ENCODE data around the gene GULP1.

The GULP1 gene

DNA sequence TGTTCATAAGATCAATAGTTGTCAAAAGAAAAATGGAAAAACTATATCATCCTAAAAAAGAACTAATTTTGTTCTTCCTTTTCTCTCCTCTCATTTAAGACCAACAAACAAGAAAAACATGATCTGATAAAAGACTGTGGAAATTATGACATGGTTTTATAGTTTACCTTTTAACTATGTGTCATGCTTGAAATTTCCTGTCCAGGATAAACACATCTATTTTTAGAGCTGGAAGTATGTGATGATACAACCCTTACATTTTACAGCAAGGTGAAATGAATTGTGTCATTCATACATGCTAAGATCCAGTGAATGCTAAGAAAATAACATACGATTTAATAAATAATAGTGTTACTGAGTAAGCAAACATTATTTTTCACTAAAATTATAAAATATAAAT is 89.9 kb downstream of the GULP1 start:
- no peak for DNase-seq

DNA sequence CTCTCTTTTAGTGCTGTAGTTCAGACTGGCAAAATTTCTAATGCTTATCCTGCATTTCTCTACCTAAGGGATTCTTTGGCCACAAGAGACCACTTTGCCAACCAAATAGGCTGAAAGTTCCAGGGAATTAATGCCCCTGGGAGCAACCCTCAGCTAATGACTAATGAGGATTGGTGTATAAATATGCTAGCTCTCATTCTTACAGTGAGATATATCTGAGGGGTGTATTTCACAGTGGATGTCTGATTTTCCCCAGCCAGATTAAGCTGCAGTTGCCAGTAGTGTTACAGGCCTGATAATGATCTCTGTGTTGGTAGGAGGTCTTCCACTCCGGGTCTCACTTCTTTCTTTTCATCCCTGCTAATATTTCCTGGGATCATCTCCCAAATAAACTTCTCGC is 90.4 kb downstream of the GULP1 start:
- no peak for DNase-seq

DNA sequence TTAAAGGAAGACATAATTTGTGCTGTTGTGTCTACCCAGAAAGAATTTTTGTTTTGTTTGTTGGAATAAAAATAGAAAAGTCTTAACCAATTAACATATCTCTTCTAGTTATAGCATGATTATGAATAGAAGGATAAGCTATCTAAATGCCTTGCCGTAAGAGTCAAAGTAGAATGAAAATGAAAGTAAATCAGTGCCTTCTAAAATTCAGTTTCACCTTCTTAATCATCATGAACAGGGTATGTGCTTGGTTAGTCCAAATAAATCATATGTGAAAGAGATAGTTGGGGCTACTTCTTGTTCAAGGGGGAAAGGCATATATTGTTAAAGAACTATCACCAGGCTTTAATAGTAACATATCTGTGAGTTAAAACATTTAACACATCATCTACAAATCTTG is 91.5 kb downstream of the GULP1 start:
- DNase-seq: no peak

DNA sequence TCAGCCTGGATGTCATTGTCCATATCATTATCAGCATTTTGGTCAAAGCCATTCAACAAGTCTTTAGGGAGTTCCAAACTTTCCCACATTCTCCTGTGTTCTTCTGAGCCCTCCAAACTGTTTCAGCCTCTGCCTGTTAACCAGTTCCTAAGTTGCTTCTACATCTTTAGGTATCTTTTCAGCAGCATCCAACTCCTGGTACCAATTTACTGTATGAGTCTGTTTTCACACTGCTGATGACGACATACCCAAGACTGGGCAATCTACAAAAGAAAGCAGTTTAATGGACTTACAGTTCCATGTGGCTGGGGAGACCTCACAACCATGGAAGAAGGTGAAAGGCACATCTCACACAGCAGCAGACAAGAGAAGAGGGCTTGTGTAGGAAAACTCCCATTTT is 94.2 kb downstream of the GULP1 start:
- DNase-seq: no peak

DNA sequence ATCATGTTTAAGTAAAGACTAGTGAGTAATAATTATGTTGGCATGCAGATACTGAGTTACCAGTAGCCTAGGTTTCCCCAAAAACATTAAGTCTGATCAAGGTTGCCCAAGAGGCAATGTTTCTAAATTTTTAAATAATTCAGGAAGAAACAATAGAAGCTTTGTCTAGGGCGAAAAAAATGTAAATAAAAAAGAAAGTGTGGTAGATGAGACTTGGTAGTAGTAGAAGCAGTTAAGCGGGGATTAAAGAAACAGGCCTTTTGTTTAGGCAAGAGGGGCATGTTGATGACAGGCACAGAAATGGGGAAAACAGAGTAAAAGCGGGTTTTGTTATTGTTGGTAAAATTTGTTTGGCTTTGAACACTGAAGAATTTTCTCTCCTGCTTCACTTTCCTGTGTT is 97.2 kb downstream of the GULP1 start:
- DNase-seq: no peak

DNA sequence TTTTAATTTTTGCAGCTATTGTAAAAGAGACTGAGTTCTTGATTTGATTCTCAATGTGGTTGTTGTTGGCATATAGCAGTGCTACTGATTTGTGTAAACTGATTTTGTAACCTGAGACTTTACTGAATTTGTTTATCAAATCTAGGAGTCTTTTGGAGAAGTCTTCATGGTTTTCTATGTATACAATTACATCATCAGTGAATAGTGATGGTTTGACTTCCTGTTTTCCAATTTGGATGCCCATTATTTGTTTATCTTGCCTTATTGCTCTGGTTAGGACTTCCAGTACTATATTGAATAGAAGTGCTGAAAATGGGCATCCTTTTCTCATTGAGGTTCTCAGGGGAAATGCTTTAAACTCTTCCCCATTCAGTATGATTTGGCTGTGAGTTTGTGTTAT is 99.7 kb downstream of the GULP1 start:
- no peak for DNase-seq

DNA sequence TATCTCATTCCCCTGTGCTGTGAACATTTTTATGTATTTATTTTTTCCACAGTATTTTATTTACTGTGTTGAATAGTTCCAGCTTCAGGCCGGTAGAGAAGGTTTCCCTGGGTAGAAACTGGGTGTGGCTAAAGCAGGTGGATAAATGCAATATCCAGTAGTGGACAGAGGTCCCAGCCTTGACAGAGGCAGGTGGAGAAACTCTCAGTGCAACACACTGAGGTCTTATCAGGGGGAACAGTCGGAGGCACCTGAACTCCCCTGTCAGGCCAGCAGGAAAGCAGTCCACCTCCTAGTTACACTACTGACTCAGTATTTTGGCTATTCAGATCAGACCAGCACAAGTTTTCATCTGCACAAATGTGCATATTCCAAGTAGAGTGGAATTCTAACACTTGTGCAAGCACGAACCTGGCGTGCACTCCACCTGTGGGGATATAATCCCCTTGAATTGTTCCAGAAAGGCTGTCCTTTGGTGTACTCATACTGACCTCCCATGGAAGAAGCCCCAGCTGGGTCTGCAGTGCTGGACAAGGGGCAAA is 103.3 kb downstream of the GULP1 start:
- DNase-seq: no peak

DNA sequence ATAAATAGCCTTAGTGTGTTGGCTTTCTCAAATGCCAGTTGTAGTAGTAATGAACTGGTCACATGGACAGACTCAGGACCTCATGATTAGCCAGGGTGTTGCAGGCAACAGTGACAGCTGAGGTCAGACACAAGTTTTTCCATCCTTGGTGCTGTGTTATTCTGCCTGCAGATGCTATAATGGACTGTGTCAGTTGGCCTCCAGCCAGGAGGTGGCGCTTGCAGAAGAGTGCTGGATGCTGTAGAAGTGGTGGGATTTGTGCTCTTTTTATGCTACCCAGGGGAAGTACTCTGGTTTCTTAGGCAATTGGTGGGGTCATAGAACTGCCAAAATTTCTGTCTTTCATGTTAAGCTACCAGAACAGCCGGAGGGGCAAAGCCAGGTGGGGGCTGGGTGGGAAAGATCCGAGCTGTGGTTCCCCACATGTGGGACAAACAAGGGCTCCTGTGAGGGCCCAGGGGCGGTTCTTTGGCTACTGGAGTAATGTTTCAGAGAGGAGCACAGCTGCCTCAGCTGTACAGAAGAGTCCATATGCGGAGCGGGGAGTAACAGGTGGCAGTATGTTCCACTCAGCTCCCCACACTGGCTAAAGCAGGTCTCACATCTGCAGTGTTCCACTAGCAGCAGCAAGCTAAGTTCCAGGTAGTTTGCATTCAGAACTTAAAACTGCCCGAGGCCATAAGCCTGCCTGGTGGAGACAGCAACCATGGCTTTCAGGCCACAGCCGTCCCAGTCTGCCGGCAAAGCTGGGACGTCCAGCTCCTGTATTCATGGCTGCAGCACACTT is 104.4 kb downstream of the GULP1 start:
- no peak for DNase-seq

DNA sequence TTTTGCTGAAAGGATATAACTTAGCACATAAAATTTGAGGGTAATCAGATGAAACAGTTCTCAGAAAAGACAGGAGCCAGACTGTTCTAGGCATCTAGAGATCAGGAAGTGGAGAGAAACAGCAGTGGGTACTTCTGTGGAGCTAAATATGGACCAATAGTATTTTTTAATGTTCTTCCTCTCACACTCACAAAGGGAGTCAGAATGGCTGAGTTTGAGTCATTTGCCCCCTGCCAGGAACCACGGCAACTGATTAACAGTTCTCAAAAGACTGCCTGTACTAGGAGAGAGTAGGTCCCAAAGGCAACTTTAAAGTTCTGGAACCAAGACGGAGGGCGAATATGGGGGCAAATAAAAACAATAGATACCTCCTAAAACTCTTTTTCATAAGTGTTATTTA is 107.5 kb downstream of the GULP1 start:
- DNase-seq: no peak

DNA sequence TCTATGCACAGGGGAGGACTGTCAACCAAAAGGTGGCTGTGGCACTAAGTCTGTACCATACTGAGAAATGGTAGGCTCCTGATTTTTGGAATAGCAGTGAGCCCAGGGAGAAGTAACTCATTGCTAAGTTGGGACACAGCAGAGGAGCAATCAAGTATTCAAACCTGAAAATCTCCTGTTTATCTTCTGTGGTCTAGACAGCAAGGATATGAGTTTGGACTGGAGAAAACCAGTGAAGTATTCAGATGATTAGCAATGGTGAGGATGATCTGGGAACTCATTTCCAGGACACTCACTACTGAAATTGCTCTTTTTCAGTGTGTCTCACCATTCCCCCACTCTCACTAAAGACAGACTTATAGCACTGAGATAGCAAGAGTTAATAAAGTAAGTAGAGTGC is 112.0 kb downstream of the GULP1 start:
- no peak for DNase-seq

DNA sequence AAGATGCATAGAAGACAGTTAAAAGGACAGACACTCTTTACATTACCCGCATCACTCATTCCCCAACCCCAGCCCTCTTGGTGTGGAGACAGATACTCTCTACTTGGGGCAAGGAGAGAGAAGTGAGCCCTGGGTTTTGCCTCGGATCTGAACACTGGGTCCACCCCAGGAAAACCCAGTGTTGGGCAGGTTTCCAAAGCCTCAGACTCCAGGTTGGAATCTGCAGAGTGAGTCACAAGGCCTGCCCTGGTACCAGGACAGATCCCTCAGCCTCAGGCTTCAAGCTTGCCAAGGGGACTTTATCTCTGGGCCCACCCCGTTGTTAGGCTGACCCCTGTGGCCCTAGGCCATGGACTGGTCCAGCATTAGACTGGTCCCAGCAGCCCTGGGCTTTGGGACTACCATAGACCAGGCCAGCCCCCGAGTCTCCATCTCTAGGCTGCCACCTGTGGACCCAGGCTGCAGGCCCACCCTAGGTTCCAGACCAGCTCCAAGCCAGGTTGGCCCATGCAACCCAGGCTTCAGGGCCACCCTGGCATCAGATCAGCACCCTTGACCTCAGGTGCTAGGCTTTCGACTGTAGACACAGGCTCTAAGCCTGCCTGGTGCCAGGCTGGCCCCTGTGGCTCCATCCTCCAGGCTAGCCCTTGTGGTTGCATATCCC is 112.8 kb downstream of the GULP1 start:
- no peak for DNase-seq

DNA sequence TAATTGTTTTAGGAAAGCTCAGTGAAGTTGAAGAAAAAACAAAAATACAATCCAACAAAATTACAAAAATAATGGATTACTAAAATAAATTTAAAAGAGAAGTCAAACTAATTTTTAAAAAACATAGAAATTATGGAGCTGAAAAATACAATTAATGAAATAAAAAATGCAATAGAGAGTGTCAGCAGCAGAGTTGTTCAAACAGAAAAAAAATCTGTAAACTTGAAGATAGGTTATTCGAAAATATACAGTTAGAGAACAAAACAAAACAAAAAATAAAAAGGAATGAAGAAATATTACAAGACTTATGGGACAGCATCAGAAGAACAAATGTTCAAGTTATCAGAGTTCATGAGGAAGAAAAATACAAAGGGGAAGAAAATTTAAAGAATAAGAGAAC is 114.7 kb downstream of the GULP1 start:
- no peak for DNase-seq

DNA sequence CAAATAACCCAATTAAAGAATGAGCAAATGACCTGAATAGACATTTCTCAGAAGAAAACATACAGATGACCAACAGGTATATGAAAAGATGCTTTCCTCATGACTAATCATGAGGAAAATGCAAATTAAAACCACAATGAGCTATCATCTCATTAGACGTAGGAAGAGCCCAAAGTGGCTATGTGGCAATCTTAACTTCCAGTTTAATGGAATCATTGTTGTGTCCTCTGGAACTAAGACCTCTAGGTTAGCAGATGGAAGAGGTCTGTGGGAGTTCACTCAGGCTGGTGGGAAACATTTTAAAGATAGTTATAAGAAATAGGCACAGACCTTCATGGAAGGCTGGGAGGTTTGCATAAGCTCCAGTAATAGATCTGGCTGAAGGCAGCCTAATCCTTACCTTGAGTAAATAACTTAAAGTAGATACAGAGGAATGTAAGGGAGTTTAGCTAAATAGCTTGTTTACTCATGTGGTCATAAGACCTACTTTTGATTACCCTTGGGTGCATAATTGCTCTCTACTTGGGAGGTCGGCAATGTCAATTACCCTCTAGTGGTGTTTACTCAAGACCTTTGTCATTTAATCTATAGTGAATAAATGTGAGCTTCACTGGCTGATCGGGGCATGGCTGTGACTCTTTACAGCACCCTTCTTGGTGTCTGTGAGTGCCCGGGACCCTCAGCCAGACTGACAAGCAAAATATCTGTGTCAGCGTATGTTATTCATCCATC is 119.0 kb downstream of the GULP1 start:
- no peak for DNase-seq

DNA sequence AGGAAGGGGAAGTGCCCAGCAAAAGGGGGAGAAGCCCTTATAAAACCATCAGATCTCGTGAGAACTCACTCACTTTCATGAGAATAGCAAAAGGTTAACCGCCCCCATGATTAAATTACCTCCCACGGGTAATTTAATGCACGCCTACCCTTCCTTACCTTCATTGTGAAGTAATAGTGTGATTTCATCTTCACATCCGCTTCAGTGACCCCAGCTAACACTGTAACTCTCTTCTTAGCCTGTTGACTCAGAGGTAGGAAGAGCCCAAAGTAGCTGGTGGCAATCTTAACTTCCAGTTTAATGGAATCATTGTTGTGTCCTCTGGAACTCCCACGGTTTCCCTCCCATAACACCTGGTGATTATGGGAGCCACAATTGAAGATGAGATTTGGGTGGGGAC is 120.5 kb downstream of the GULP1 start:
- DNase-seq: no peak

DNA sequence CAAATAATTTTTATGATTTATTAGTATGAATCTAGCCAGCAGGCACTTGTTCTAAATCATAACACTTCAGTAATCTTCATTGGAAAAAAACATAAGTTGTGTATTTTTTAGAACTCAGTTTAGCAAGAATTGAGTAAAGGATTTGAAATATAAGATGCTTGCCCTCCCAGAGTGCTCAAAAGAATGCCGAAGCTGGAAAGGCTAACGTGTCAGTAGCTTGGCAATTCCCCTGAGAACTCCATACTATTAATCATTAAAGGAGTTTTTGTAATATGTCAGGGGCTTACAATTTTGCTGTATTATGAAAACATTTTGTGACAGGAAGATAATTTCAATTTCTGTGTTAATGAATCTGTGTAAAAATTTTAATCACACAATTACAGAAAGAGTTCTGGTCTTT is 122.7 kb downstream of the GULP1 start:
- no peak for DNase-seq

DNA sequence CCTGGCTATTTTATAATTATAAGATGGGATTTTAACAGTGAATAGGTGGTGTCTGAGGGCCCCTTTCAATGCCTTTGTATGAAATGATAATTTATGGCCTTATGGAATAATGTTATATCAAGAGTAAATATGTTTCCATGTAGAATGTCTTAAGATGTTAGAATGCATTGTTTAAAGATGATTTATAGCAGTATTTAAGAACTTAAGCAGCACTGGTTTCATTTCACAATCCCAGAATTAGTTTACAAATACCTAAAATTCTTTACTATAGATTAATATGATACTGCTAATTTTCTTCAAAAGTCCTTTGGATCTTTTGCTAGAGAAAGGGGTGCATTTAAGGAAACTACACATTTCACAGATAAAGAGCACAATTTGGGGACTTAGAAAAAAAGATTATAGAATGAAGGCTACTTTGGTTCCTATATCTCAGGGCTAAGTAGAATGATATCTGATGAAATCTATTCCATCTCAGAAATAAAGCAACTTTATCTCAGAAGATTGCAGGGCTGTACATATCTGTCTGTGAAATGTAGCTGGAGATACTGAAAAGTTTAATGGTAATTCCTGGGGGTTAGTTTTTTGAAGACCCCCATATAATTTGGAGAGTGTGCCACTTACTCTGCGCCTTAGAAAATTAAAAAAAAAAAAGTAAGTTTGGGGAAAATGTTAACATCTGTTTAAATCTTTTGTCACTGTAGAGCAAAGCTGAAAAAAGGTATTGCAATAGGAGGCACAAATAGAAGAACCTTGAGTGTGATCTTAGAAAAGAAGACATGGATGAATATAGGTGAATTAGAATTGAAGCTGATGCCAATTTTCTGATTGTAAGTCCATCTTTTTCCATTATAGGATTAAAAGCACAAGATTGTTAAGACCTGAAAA is 123.4 kb downstream of the GULP1 start:
- no peak for DNase-seq

DNA sequence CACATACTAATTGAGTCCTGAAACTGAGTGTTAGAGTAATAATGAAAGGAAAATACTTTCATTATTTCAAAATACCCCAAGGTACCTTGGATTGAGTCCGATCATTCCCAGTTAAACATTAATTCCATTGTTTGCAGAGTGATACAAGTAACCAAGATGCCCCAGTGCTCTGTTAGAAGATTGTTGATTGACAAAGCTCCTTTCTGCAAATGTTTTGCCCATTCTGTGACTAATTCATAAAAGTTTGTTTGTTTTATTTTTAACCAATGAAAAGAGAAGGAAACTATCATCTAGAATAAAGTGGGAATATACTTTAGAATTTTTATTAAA is 124.0 kb downstream of the GULP1 start:
- no peak for DNase-seq

DNA sequence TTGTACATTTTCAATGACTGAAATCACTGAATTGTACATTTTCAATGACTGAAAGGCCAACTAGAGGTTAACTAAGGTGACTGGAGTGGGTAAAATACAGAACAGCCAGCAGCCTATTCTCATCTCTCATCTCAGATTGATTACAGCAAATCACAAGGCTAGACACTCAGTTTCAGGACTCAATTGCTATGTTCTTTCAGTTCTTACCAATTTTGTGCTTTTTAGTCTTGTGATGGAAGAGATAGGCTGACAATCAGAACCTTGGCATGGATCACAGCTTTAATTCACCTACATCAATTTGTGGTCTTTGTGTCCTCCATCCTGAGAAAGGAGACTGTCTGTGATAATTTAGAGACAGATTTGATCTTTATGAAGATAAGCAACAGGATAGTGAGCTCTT is 124.7 kb downstream of the GULP1 start:
- DNase-seq: no peak

DNA sequence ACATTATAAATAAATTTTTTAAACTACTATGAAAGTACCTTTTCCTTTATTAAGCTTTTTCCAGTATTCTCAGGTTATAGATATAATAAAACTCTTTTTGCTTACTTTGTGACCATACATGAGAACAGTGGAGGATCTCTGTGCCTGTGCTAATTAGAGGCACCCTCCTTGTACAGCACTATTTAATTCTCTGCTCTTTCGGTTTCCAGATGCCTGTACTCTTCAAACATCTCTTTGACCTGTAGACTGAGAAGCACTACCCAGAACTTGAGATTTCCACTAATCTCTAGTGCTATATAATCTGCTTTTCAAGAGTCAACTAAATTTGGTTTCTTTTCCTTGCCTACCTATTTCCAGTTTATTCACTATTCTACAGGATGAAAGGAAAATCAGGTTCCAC is 131.1 kb downstream of the GULP1 start:
- no peak for DNase-seq

DNA sequence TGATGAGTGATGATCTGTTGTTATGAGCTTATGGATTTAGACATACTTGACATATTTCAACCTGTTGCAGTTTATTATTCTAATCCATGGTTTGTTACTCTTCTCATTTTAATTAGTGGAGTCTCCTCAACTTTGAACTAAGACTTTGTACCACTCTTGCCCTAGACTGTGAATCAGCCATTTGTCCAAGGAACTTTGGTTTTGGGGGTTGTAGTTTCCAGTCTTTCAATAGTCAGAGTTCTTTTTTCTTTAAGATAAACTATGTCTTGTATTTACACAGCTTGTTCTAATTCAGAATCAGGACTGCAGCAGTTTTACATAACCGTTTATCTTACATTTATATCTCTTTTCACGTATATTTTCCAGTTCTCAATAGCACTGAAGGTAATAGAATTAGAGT is 133.6 kb downstream of the GULP1 start:
- DNase-seq: no peak

DNA sequence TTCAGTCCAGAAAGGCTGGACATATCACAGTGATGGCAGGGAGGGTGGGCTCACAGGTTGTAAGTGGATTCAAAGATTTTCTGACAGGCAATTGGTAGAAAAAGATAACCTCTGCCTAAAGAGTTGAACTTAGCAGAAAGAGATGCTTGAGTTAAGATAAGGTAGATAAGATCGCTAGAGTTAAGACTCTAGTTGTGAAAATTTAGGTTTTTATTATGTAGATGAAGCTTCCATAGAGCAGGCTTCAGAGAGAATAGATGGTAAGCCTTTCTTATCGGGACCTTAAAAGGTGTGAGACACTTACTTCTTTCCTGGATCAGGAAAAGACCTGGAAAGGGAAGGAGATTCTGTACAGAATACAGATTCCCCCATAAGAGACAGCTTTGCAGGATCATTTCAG is 134.4 kb downstream of the GULP1 start:
- no peak for DNase-seq

DNA sequence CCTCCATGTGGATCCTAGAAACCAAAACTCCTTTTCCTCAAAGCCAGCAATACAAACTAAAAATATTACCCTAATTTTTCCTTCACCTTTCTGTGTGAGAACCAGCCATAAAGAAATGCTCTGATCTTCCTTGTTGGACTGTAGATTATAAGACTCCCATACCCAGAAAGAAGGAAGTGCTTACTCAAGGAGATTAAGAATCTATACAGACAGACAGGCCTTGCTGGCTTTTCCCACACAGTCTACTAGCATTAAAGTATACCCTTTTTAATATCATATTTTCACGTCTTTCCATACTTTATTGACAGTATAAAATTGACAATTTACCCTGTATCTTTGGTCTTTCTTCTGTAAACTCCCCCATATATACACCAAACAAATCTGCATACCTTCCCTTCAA is 139.0 kb downstream of the GULP1 start:
- DNase-seq: no peak

DNA sequence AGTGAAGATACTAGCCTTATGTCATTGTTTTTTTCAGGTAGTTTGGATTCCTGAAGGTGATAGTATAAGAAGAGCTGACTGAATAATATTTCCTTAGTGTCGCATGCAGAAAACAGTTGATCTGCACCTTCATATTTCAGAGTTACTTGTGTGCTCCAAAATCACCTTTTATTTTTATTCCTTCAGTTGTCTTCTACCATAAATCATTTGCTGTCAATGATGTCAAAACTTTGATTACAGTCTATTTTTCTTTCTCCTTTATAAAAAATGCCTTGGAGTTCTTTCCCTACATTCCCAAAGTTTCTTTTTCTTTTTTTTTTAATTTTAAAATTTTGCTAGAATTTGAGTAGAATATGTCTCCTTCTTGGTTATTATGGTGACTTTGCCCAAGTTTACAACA is 142.3 kb downstream of the GULP1 start:
- no peak for DNase-seq

Measured in NCI-H2171 treated with DMSO at 0.1 percent for 48 hours (cell line).